ENCODE results near the gene AGAP1. TPM values are rescaled to one million over a fixed set of nuclear protein-coding genes. Genes with fewer than 3 reads are reported as not detected.
A peak's percentile ranks its signal among the peaks of the same experiment; 100 is the strongest.

AGAP1 gene
- total RNA-seq, 2 donors from 2014 or later = 16.1 to 40.1 TPM

GRCh38 chr2:235638541-235639427 is 144.9 kb downstream of the AGAP1 start:
- TF ChIP-seq POLR2A (IDR thresholded peaks at IDR 0.05) (no peak), POLR2AphosphoS5 (IDR thresholded peaks at IDR 0.05) (no peak), CTCF (IDR thresholded peaks at IDR 0.05) (no peak)
- Histone ChIP-seq H3K4me3 (no peak overlapping the region), H3K4me1 (replicated peaks) (no peaks in the 10 kb centered on the region), H3K27ac (peak overlapping the region; percentile 34 to 35), H3K9me3 (no peaks in the 10 kb centered on the region), H3K27me3 (replicated peaks; ENCODE audit: insufficient read depth) (no peaks in the 10 kb centered on the region), H3K36me3 (no peaks in the 10 kb centered on the region)
- 79% methylated on average over 12 of the region's 12 CpGs for WGBS
- intact Hi-C loops (cut with DNase I) = no loop called here
- DNase-seq (ENCODE audit: low spot score) = no peak

- TF ChIP-seq POLR2AphosphoS5 (IDR thresholded peaks at IDR 0.05) (peak; percentile 58), CTCF (IDR thresholded peaks at IDR 0.05) (no peak), POLR2A (IDR thresholded peaks at IDR 0.05) (no peak)
- H3K4me1 ChIP-seq (replicated peaks) = no peaks in the 10 kb centered on the region
- H3K27me3 ChIP-seq (replicated peaks; ENCODE audit: insufficient read depth) = no peaks in the 10 kb centered on the region
- H3K27ac ChIP-seq = peak overlapping the region; percentile 35 to 42
- no peak for DNase-seq (ENCODE audit: low spot score)
- intact Hi-C loops (cut with DNase I) = no loop called here
- no peak overlapping the region for H3K4me3 ChIP-seq
- no peaks in the 10 kb centered on the region for H3K9me3 ChIP-seq
- no peaks in the 10 kb centered on the region for H3K36me3 ChIP-seq
- WGBS = 52% methylated on average over 8 of the region's 8 CpGs
Measured at GRCh38 chr2:235639428-235639773, 145.6 kb downstream of the AGAP1 start.

- intact Hi-C loops (cut with DNase I) = no loop called here
- Histone ChIP-seq H3K27me3 (replicated peaks; ENCODE audit: insufficient read depth) (no peaks in the 10 kb centered on the region), H3K4me3 (no peak overlapping the region), H3K36me3 (no peaks in the 10 kb centered on the region), H3K9me3 (no peaks in the 10 kb centered on the region), H3K27ac (peak overlapping the region; percentile 21 to 42), H3K4me1 (replicated peaks) (no peaks in the 10 kb centered on the region)
- TF ChIP-seq CTCF (IDR thresholded peaks at IDR 0.05) (no peak), POLR2AphosphoS5 (IDR thresholded peaks at IDR 0.05) (no peak), POLR2A (IDR thresholded peaks at IDR 0.05) (no peak)
- 74% methylated on average over 2 of the region's 2 CpGs for WGBS
- DNase-seq (ENCODE audit: low spot score) = no peak
Measured at GRCh38 chr2:235639885-235640284, 146.0 kb downstream of the AGAP1 start.

GRCh38 chr2:235640377-235640776 is 146.5 kb downstream of the AGAP1 start:
- TF ChIP-seq CTCF (IDR thresholded peaks at IDR 0.05) = no peak
- no peak for TF ChIP-seq POLR2AphosphoS5 (IDR thresholded peaks at IDR 0.05)
- no peak for TF ChIP-seq POLR2A (IDR thresholded peaks at IDR 0.05)
- DNase-seq (ENCODE audit: low spot score) = no peak
- intact Hi-C loops (cut with DNase I) = no loop called here
- H3K9me3 ChIP-seq = no peaks in the 10 kb centered on the region
- no peaks in the 10 kb centered on the region for H3K36me3 ChIP-seq
- H3K4me1 ChIP-seq (replicated peaks) = no peaks in the 10 kb centered on the region
- peak overlapping the region; percentile 21 to 42 for H3K27ac ChIP-seq
- 37% methylated on average over 2 of the region's 2 CpGs for WGBS
- H3K27me3 ChIP-seq (replicated peaks; ENCODE audit: insufficient read depth) = no peaks in the 10 kb centered on the region
- H3K4me3 ChIP-seq = no peak overlapping the region
